Measurements from ENCODE around the gene ZNF451.

ZNF451 gene

DNA sequence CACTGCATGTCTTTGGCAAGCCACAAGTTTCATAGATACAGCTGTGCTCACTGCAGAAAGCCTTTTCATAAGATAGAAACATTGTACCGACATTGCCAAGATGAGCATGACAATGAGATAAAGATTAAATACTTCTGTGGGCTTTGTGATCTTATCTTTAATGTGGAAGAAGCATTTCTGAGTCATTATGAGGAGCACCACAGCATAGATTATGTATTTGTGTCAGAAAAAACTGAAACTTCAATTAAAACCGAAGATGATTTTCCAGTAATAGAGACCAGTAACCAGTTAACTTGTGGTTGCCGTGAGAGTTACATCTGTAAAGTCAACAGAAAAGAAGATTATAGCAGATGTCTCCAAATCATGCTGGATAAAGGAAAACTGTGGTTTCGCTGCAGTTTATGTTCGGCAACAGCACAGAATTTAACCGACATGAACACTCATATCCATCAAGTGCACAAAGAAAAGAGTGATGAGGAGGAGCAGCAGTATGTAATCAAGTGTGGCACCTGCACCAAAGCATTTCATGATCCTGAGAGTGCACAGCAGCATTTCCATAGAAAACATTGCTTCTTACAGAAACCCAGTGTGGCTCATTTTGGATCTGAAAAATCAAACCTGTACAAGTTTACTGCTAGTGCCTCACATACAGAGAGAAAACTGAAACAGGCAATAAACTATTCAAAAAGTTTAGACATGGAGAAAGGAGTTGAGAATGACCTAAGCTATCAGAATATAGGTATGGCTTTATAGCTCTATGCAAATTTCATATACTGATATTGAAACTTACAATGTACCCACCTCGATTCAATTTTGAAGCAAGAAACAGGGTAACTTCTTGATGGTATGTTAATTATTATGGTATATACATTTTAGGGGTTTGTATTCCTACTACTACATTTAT lies 58.2 kb downstream of the ZNF451 start:
- Histone ChIP-seq H3K27ac (replicated peaks; ENCODE audit: low read length) (no peak overlapping the region), H3K18ac (ENCODE audit: low read length) (no peak overlapping the region), H2BK5ac (ENCODE audit: low read length) (no peak overlapping the region), H3K9ac (ENCODE audit: low read depth, low read length, poor library complexity) (no peak overlapping the region), H2BK12ac (ENCODE audit: low read length) (no peak overlapping the region), H4K91ac (ENCODE audit: low read depth, low read length, poor library complexity) (no peak overlapping the region), H3K4ac (ENCODE audit: low read length) (no peak overlapping the region), H3K79me1 (ENCODE audit: low read depth, low read length) (no peaks in the 10 kb centered on the region), H3K27me3 (ENCODE audit: control insufficient read depth in 3 of 3, insufficient read depth in 3 of 3, low read depth in 1 of 3, low read length in 3 of 3) (no peaks in the 10 kb centered on the region), H2BK120ac (ENCODE audit: low read depth, low read length) (no peak overlapping the region), H4K8ac (ENCODE audit: low read depth, low read length) (no peak overlapping the region), H3K4me2 (ENCODE audit: insufficient read depth, low read length, poor library complexity, severe bottlenecking) (no peak overlapping the region), H3K4me3 (ENCODE audit: low read length in 2 of 2) (no peak overlapping the region), H3K23ac (ENCODE audit: low read depth, low read length, poor library complexity) (no peak overlapping the region), H3K36me3 (replicated peaks in 1 of 2; ENCODE audit: control insufficient read depth in 2 of 2, insufficient read depth in 2 of 2, low read length in 2 of 2) (peaks cover 9 to 86% of the 10 kb centered on the region in 2 donors), H3K9me3 (replicated peaks in 1 of 2; ENCODE audit: control insufficient read depth in 2 of 2, insufficient read depth in 1 of 2, low read depth in 1 of 2, low read length in 2 of 2) (peaks cover 0 to 5% of the 10 kb centered on the region in 2 donors), H3K14ac (ENCODE audit: low read length) (no peak overlapping the region), H2AFZ (ENCODE audit: low read length) (no peak overlapping the region), H3K4me1 (ENCODE audit: control insufficient read depth in 2 of 2, insufficient read depth in 1 of 2, low read depth in 1 of 2, low read length in 2 of 2) (no peaks in the 10 kb centered on the region), H2BK15ac (ENCODE audit: low read length) (no peak overlapping the region), H2AK5ac (ENCODE audit: low read depth, low read length) (no peak overlapping the region)
- WGBS, 2 donors (ENCODE audit: extremely low coverage in 2 of 2, insufficient read length in 2 of 2, insufficient replicate concordance in 1 of 2) = no CpG with 5 or more reads among the region's 7 CpGs
- DNase-seq (ENCODE audit: low spot score) = no peak

- Histone ChIP-seq H4K8ac (ENCODE audit: low read depth, low read length) (no peak overlapping the region), H3K27ac (replicated peaks; ENCODE audit: low read length) (no peak overlapping the region), H3K4me3 (ENCODE audit: low read length in 2 of 2) (no peak overlapping the region), H4K91ac (ENCODE audit: low read depth, low read length, poor library complexity) (no peak overlapping the region), H3K27me3 (ENCODE audit: control insufficient read depth in 3 of 3, insufficient read depth in 3 of 3, low read depth in 1 of 3, low read length in 3 of 3) (no peaks in the 10 kb centered on the region), H3K14ac (ENCODE audit: low read length) (no peak overlapping the region), H2AK5ac (ENCODE audit: low read depth, low read length) (no peak overlapping the region), H3K79me1 (ENCODE audit: low read depth, low read length) (no peaks in the 10 kb centered on the region), H3K4ac (ENCODE audit: low read length) (no peak overlapping the region), H3K36me3 (replicated peaks in 1 of 2; ENCODE audit: control insufficient read depth in 2 of 2, insufficient read depth in 2 of 2, low read length in 2 of 2) (peaks cover 2 to 42% of the 10 kb centered on the region in 2 donors), H2BK5ac (ENCODE audit: low read length) (no peak overlapping the region), H3K4me1 (ENCODE audit: control insufficient read depth in 2 of 2, insufficient read depth in 1 of 2, low read depth in 1 of 2, low read length in 2 of 2) (no peaks in the 10 kb centered on the region), H2BK15ac (ENCODE audit: low read length) (no peak overlapping the region), H2AFZ (ENCODE audit: low read length) (no peak overlapping the region), H3K9me3 (replicated peaks in 1 of 2; ENCODE audit: control insufficient read depth in 2 of 2, insufficient read depth in 1 of 2, low read depth in 1 of 2, low read length in 2 of 2) (no peaks in the 10 kb centered on the region), H2BK12ac (ENCODE audit: low read length) (no peak overlapping the region), H3K18ac (ENCODE audit: low read length) (no peak overlapping the region), H3K9ac (ENCODE audit: low read depth, low read length, poor library complexity) (no peak overlapping the region), H3K4me2 (ENCODE audit: insufficient read depth, low read length, poor library complexity, severe bottlenecking) (no peak overlapping the region), H3K23ac (ENCODE audit: low read depth, low read length, poor library complexity) (no peak overlapping the region), H2BK120ac (ENCODE audit: low read depth, low read length) (no peak overlapping the region)
- DNase-seq (ENCODE audit: low spot score) = no peak
These were observed 68.7 kb downstream of the ZNF451 start for GRCh38 chr6:57158658-57159057.

DNA sequence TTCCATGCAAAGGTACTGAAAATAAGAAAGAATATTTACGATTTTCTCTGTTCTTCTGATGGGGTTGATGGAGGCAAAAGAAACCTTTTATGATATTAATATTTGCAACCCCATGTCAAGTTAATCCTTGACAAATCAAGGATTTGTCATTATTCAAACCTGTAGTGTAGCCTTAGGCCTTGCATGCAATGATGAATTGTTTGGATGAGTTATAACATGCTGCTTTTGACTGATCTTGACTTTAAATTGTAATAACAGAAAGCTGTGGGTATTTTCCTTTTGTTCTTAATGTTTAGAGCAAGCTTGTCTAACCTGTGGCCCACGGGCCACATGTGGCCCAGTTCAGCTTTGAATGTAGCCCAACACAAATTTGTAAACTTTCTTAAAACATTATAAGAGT lies 69.1 kb downstream of the ZNF451 start:
- no CpG with 5 or more reads among the region's 2 CpGs for WGBS, 2 donors (ENCODE audit: extremely low coverage in 2 of 2, insufficient read length in 2 of 2, insufficient replicate concordance in 1 of 2)
- Histone ChIP-seq H4K8ac (ENCODE audit: low read depth, low read length) (no peak overlapping the region), H3K27me3 (ENCODE audit: control insufficient read depth in 3 of 3, insufficient read depth in 3 of 3, low read depth in 1 of 3, low read length in 3 of 3) (no peaks in the 10 kb centered on the region), H3K18ac (ENCODE audit: low read length) (no peak overlapping the region), H3K4me2 (ENCODE audit: insufficient read depth, low read length, poor library complexity, severe bottlenecking) (no peak overlapping the region), H4K91ac (ENCODE audit: low read depth, low read length, poor library complexity) (no peak overlapping the region), H3K4me3 (ENCODE audit: low read length in 2 of 2) (no peak overlapping the region), H3K4ac (ENCODE audit: low read length) (no peak overlapping the region), H3K23ac (ENCODE audit: low read depth, low read length, poor library complexity) (no peak overlapping the region), H2BK15ac (ENCODE audit: low read length) (no peak overlapping the region), H2AFZ (ENCODE audit: low read length) (no peak overlapping the region), H3K4me1 (ENCODE audit: control insufficient read depth in 2 of 2, insufficient read depth in 1 of 2, low read depth in 1 of 2, low read length in 2 of 2) (no peaks in the 10 kb centered on the region), H2BK12ac (ENCODE audit: low read length) (no peak overlapping the region), H2BK120ac (ENCODE audit: low read depth, low read length) (no peak overlapping the region), H3K9me3 (replicated peaks in 1 of 2; ENCODE audit: control insufficient read depth in 2 of 2, insufficient read depth in 1 of 2, low read depth in 1 of 2, low read length in 2 of 2) (peaks cover 0 to 5% of the 10 kb centered on the region in 2 donors), H3K9ac (ENCODE audit: low read depth, low read length, poor library complexity) (no peak overlapping the region), H3K14ac (ENCODE audit: low read length) (no peak overlapping the region), H3K79me1 (ENCODE audit: low read depth, low read length) (no peaks in the 10 kb centered on the region), H3K27ac (replicated peaks; ENCODE audit: low read length) (no peak overlapping the region), H3K36me3 (replicated peaks in 1 of 2; ENCODE audit: control insufficient read depth in 2 of 2, insufficient read depth in 2 of 2, low read length in 2 of 2) (peaks cover 2 to 41% of the 10 kb centered on the region in 2 donors), H2AK5ac (ENCODE audit: low read depth, low read length) (no peak overlapping the region), H2BK5ac (ENCODE audit: low read length) (no peak overlapping the region)
- no peak for DNase-seq (ENCODE audit: low spot score)

GRCh38 chr6:57162028-57162427 lies 72.0 kb downstream of the ZNF451 start:
- no peak overlapping the region for H3K4me3 ChIP-seq (ENCODE audit: low read length in 2 of 2)
- no peak overlapping the region for H2BK12ac ChIP-seq (ENCODE audit: low read length)
- no peak overlapping the region for H2AFZ ChIP-seq (ENCODE audit: low read length)
- no peaks in the 10 kb centered on the region for H3K79me1 ChIP-seq (ENCODE audit: low read depth, low read length)
- H3K27ac ChIP-seq (replicated peaks; ENCODE audit: low read length) = no peak overlapping the region
- no peak overlapping the region for H3K18ac ChIP-seq (ENCODE audit: low read length)
- no peak overlapping the region for H2BK5ac ChIP-seq (ENCODE audit: low read length)
- no peak overlapping the region for H3K9ac ChIP-seq (ENCODE audit: low read depth, low read length, poor library complexity)
- no peaks in the 10 kb centered on the region for H3K4me1 ChIP-seq (ENCODE audit: control insufficient read depth in 2 of 2, insufficient read depth in 1 of 2, low read depth in 1 of 2, low read length in 2 of 2)
- no peak for DNase-seq (ENCODE audit: low spot score)
- H3K9me3 ChIP-seq (replicated peaks in 1 of 2; ENCODE audit: control insufficient read depth in 2 of 2, insufficient read depth in 1 of 2, low read depth in 1 of 2, low read length in 2 of 2) = peaks cover 2 to 20% of the 10 kb centered on the region in 2 donors
- no peak overlapping the region for H3K23ac ChIP-seq (ENCODE audit: low read depth, low read length, poor library complexity)
- no peaks in the 10 kb centered on the region for H3K27me3 ChIP-seq (ENCODE audit: control insufficient read depth in 3 of 3, insufficient read depth in 3 of 3, low read depth in 1 of 3, low read length in 3 of 3)
- no peak overlapping the region for H3K14ac ChIP-seq (ENCODE audit: low read length)
- H2AK5ac ChIP-seq (ENCODE audit: low read depth, low read length) = no peak overlapping the region
- no CpG with 5 or more reads among the region's 2 CpGs for WGBS, 2 donors (ENCODE audit: extremely low coverage in 2 of 2, insufficient read length in 2 of 2, insufficient replicate concordance in 1 of 2)
- H4K8ac ChIP-seq (ENCODE audit: low read depth, low read length) = no peak overlapping the region
- no peak overlapping the region for H3K4me2 ChIP-seq (ENCODE audit: insufficient read depth, low read length, poor library complexity, severe bottlenecking)
- no peak overlapping the region for H4K91ac ChIP-seq (ENCODE audit: low read depth, low read length, poor library complexity)
- no peak overlapping the region for H3K4ac ChIP-seq (ENCODE audit: low read length)
- H2BK120ac ChIP-seq (ENCODE audit: low read depth, low read length) = no peak overlapping the region
- H2BK15ac ChIP-seq (ENCODE audit: low read length) = no peak overlapping the region
- peaks cover 2 to 44% of the 10 kb centered on the region in 2 donors for H3K36me3 ChIP-seq (replicated peaks in 1 of 2; ENCODE audit: control insufficient read depth in 2 of 2, insufficient read depth in 2 of 2, low read length in 2 of 2)
